Measurements from ENCODE around the gene STX8. TPM values are rescaled to one million over a fixed set of nuclear protein-coding genes. Genes with fewer than 3 reads are reported as not detected.
A peak's percentile ranks its signal among the peaks of the same experiment; 100 is the strongest.

The STX8 gene
- total RNA-seq, 4 donors from 2014 or later, result 22.0 to 67.3 (median 46.5) TPM

- H3K27ac ChIP-seq, result no peak overlapping the region
- H3K9me3 ChIP-seq, result no peaks in the 10 kb centered on the region
- DNase-seq, result no peak
- H3K4me1 ChIP-seq, result no peaks in the 10 kb centered on the region
- TF ChIP-seq POLR2A (IDR thresholded peaks at IDR 0.05) (no peak), CTCF (IDR thresholded peaks at IDR 0.05) (no peak)
- H3K4me3 ChIP-seq, result no peak overlapping the region
- H3K27me3 ChIP-seq, result no peaks in the 10 kb centered on the region
- intact Hi-C loops (cut with DNase I; ENCODE audit: low total_unique reads), result no loop called here
- H3K36me3 ChIP-seq, result no peaks in the 10 kb centered on the region
Observed at GRCh38 chr17:9221922-9222180, 353.8 kb downstream of the STX8 start.

GRCh38 chr17:9221147-9221921 lies 354.3 kb downstream of the STX8 start:
- H3K9me3 ChIP-seq, result no peaks in the 10 kb centered on the region
- H3K4me1 ChIP-seq, result no peaks in the 10 kb centered on the region
- TF ChIP-seq POLR2A (IDR thresholded peaks at IDR 0.05) (no peak), CTCF (IDR thresholded peaks at IDR 0.05) (no peak)
- no peak overlapping the region for H3K27ac ChIP-seq
- DNase-seq, result no peak
- no peaks in the 10 kb centered on the region for H3K36me3 ChIP-seq
- no peak overlapping the region for H3K4me3 ChIP-seq
- intact Hi-C loops (cut with DNase I; ENCODE audit: low total_unique reads), result no loop called here
- H3K27me3 ChIP-seq, result no peaks in the 10 kb centered on the region

DNA sequence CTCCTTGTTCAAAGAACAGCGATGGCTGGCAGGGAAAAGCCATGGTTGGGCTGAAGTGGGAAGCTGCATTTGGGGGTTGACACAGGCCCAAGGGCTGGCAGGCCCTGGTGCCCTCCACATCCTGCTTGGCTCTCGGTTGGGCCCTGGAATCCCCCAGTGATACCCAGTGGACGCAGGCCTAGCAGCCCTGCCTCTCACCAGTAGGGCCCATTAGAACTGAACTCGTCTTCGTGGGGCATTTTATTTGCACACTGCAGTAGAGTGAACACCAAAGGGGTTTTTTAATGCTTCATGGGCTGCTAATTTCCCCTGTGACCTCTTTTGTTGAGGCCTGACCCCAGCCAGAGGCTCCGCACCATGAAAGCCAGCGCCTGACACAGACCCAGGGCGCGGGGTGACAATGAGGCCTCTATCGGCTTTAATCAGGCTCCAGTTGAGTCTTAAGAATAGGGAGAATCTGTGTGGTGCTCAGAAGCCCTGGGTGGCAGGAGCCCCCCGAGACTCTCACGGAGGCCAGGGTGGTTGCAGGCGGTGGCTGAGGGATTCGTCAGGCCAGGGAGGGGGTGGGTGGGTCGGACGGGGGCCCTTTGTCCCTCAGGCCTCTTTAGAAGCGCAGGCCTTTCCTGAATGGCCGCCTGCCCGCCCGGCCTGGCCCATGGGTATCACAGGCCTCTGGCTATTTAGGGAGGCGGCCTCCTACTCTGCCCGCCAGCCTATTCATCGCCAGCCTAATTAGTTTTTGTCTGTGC lies 355.0 kb downstream of the STX8 start:
- Histone ChIP-seq H3K9me3 (no peaks in the 10 kb centered on the region), H3K36me3 (no peaks in the 10 kb centered on the region), H3K27me3 (no peaks in the 10 kb centered on the region), H3K4me3 (no peak overlapping the region), H3K4me1 (no peaks in the 10 kb centered on the region), H3K27ac (no peak overlapping the region)
- intact Hi-C loops (cut with DNase I; ENCODE audit: low total_unique reads), result no loop called here
- DNase-seq, result no peak
- TF ChIP-seq CTCF (IDR thresholded peaks at IDR 0.05) (no peak), POLR2A (IDR thresholded peaks at IDR 0.05) (no peak)

DNA sequence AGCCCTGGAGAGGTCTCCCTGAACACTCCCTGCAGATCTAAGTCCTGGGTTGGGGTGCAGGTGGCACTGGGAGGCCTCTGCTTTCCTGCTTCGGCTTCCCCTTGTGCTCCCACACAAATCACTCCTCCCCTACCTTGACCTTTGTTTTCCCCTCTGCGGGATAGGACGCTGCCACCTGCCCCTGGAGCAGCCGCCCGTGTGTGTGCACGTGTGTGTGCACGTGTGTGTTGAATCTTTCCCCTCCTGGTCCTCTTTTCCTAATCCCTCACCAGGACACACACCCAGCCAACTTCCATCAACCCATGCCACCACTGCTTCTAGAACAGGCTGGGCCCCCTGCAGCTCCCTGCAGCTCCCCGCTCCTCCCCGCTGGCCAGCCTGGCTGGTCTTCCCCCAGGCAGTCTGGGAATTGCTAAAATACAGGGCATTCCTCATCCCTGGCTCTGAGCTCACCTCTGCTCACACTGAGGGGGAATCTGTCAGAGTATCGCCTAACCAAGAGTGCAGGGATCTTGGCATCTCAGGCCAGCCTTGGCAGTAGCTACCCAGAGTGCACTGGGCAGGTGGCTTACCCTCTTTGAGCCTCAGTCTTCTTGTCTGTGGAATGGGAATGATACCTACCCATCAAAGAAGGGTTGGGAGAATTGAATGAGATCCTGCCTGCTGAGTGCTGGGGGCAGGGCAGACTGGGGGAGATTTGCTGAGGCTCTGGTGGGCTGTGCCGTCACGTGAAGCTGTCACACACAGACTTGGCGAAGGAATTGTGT lies 355.8 kb downstream of the STX8 start:
- no peaks in the 10 kb centered on the region for H3K27me3 ChIP-seq
- no peaks in the 10 kb centered on the region for H3K9me3 ChIP-seq
- intact Hi-C loops (cut with DNase I; ENCODE audit: low total_unique reads), result no loop called here
- no peak for DNase-seq
- H3K36me3 ChIP-seq, result no peaks in the 10 kb centered on the region
- no peak overlapping the region for H3K27ac ChIP-seq
- TF ChIP-seq POLR2A (IDR thresholded peaks at IDR 0.05) (no peak), CTCF (IDR thresholded peaks at IDR 0.05) (no peak)
- H3K4me1 ChIP-seq, result no peaks in the 10 kb centered on the region
- no peak overlapping the region for H3K4me3 ChIP-seq

- Histone ChIP-seq H3K27me3 (no peaks in the 10 kb centered on the region), H3K4me1 (no peaks in the 10 kb centered on the region), H3K4me3 (no peak overlapping the region), H3K36me3 (no peaks in the 10 kb centered on the region), H3K27ac (peak overlapping the region in 1 of 2 donors; percentile 81), H3K9me3 (no peaks in the 10 kb centered on the region)
- DNase-seq, result no peak
- TF ChIP-seq POLR2A (IDR thresholded peaks at IDR 0.05), result no peak
- no peak for TF ChIP-seq CTCF (IDR thresholded peaks at IDR 0.05)
- intact Hi-C loops (cut with DNase I; ENCODE audit: low total_unique reads), result no loop called here
Observed at GRCh38 chr17:9218911-9219310, 356.7 kb downstream of the STX8 start.
